Breast epithelium (tissue), 4 donors: ENCODE measurements around the gene TAOK1. TPM values are rescaled to one million over a fixed set of nuclear protein-coding genes. Genes with fewer than 3 reads are reported as not detected.

Experiments used
- DNase-seq, 2 donors: peaks; one replicate each; pipeline ENCODE4 v3.0.0-alpha.2; 2019; ENCODE audit warnings: low spot score in 2 of 2
- H3K27ac ChIP-seq, 2 donors: fragments of 200-600 bp; sonication (generic) in 1 of 2; one replicate each; pipeline ENCODE4 v1.5.1; 2016 to 2019; ENCODE audit warnings: mild to moderate bottlenecking in 1 of 2
- H3K27me3 ChIP-seq, 2 donors: fragments of 200-600 bp; sonication (generic) in 1 of 2; one replicate each; pipeline versions ENCODE4 v1.5.1 to v1.6.0; 2017 to 2019; ENCODE audit warnings: control low read depth in 1 of 2, mild to moderate bottlenecking in 1 of 2
- H3K36me3 ChIP-seq: fragments of 200-600 bp; one replicate; pipeline ENCODE4 v1.5.1; 2019
- H3K4me1 ChIP-seq, 2 donors: fragments of 200-600 bp; sonication (generic); one replicate each; pipeline ENCODE4 v1.5.1; 2016 to 2019; ENCODE audit warnings: control low read depth in 1 of 2
- H3K4me3 ChIP-seq, 3 donors: fragments of 200-600 bp; sonication (generic); 1 replicate in 2 of 3; 2 replicates in 1 of 3; pipeline ENCODE4 v1.5.1; 2016 to 2019; ENCODE audit warnings: mild to moderate bottlenecking in 3 of 3, moderate library complexity in 2 of 3
- H3K9me3 ChIP-seq, 2 donors: fragments of 200-600 bp; sonication (generic) in 1 of 2; one replicate each; pipeline ENCODE4 v1.5.1; 2016 to 2019; ENCODE audit warnings: control low read depth in 1 of 2
- POLR2A ChIP-seq: fragments of 450-650 bp; IDR thresholded peaks from one replicate; pipeline ENCODE4 v1.6.1; 2016; ENCODE audit warnings: antibody characterized with exemption, mild to moderate bottlenecking, moderate library complexity
- POLR2AphosphoS5 ChIP-seq, 3 donors: sonication (generic); formaldehyde crosslinking; IDR thresholded peaks; one replicate each; pipeline ENCODE4 v1.6.1; 2017; ENCODE audit warnings: antibody characterized with exemption in 3 of 3
- intact Hi-C: fragments of 100-400 bp; cut with DNase I; formaldehyde crosslinking; loops from one replicate; pipeline ENCODE4 v1.15.1; 2023; ENCODE audit warnings: low total_unique reads
- total RNA-seq, 3 donors: library from RNA; depleted of rRNA; stranded (reverse); fragments of >200 nt; gene quantifications; one replicate each; pipeline ENCODE4 v1.1.0, GENCODE V29; 2016
- TF ChIP-seq, protein P1 (sequence below), 3 donors: fragments of 450-650 bp; IDR thresholded peaks; one replicate each; pipeline ENCODE4 v1.5.1; 2016 to 2017; ENCODE audit warnings: antibody characterized with exemption in 3 of 3, mild to moderate bottlenecking in 3 of 3, moderate library complexity in 3 of 3

Gene TAOK1
- total RNA-seq, 3 donors from 2014 or later: 62.6 to 77.1 (median 67.8) TPM

- intact Hi-C loops: no loop called here
- H3K36me3 ChIP-seq: no peaks in the 10 kb centered on the region
- peaks cover 7 to 8% of the 10 kb centered on the region in 2 donors for H3K4me1 ChIP-seq
- peak in 1 of 2 donors; percentile 55 for DNase-seq
- no peaks in the 10 kb centered on the region for H3K27me3 ChIP-seq
- no peak for TF ChIP-seq POLR2A
- TF ChIP-seq, protein P1, sequence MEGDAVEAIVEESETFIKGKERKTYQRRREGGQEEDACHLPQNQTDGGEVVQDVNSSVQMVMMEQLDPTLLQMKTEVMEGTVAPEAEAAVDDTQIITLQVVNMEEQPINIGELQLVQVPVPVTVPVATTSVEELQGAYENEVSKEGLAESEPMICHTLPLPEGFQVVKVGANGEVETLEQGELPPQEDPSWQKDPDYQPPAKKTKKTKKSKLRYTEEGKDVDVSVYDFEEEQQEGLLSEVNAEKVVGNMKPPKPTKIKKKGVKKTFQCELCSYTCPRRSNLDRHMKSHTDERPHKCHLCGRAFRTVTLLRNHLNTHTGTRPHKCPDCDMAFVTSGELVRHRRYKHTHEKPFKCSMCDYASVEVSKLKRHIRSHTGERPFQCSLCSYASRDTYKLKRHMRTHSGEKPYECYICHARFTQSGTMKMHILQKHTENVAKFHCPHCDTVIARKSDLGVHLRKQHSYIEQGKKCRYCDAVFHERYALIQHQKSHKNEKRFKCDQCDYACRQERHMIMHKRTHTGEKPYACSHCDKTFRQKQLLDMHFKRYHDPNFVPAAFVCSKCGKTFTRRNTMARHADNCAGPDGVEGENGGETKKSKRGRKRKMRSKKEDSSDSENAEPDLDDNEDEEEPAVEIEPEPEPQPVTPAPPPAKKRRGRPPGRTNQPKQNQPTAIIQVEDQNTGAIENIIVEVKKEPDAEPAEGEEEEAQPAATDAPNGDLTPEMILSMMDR (IDR thresholded peaks at IDR 0.05): no peak
- TF ChIP-seq POLR2AphosphoS5 (IDR thresholded peaks at IDR 0.05): no peak
- H3K4me3 ChIP-seq: peak within 1 kb of the TSS; percentile 65 to 87 (median 74)
- no peaks in the 10 kb centered on the region for H3K9me3 ChIP-seq
- H3K27ac ChIP-seq: peak within 1 kb of the TSS; percentile 91
These were observed 176.5 kb downstream of the TAOK1 start, which contains the start of gene ABHD15 for GRCh38 chr17:29566473-29567303. Gene ABHD15 (minus strand): TSS chr17:29567037. CDS start chr17:29566966, 71 bp downstream.

DNA sequence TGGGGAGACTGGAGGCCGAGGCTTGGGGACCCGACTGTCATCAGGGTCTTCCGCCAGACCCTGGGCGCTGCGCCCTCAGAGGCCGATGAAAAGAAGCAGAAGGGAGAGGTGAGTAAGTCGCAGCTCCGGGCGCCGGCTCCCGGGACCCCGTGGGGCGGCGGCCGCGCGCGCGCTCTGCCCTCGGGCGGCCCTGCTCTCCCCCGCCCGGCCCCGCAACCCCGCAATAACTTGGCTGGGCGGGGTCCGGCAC is 177.1 kb downstream of the TAOK1 start:
- intact Hi-C loops: no loop called here
- DNase-seq: no peak
- Histone ChIP-seq H3K36me3 (no peaks in the 10 kb centered on the region), H3K4me1 (peaks cover 7 to 8% of the 10 kb centered on the region in 2 donors), H3K27ac (peak overlapping the region; percentile 91), H3K27me3 (no peaks in the 10 kb centered on the region), H3K4me3 (peak overlapping the region; percentile 65 to 87 (median 74)), H3K9me3 (no peaks in the 10 kb centered on the region)
- TF ChIP-seq POLR2AphosphoS5 (IDR thresholded peaks at IDR 0.05): no peak
- TF ChIP-seq, protein P1 (IDR thresholded peaks at IDR 0.05): no peak

DNA sequence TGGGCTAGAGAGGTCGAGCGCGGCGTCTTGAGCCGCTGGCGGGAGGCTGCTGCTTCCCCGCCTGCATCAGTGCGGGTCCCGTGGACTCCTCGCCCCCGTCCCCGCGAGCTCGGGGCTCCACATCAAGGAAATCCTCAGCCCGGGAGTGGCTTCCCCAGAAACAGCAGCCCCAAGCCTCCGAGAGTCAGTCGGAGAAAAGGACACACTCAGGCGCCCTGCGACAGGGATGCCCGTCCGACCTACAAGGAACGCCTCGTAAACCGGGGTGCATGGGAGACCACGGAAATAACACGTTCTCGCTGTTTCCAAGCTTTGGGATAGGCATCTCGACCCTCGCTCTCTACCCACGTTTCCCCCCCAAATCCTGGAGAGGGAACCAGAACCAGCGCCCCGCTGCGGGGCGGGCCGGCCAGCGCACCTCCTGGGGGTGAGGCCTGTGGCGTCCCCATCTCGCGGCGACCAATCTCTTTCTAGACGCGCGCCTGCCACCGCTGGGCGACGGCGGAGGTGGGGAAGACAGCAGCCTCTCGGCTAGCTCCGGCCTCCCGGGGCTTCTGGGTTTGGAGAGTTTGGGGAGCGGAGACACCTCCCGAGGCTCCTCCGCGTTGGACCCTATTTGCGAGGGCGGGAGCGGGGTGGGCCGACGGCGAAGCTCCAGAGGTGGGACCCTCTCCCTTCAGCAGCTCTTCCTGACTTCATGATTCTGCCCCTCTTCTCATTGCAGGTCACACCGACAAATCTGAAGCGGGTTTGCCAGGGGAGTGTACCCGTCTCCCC is 177.6 kb downstream of the TAOK1 start:
- intact Hi-C loops: no loop called here
- peak overlapping the region; percentile 65 to 87 (median 74) for H3K4me3 ChIP-seq
- peaks cover 8 to 11% of the 10 kb centered on the region in 2 donors for H3K4me1 ChIP-seq
- no peaks in the 10 kb centered on the region for H3K36me3 ChIP-seq
- TF ChIP-seq POLR2AphosphoS5 (IDR thresholded peaks at IDR 0.05) (no peak), POLR2A (no peak)
- TF ChIP-seq, protein P1 (IDR thresholded peaks at IDR 0.05): peak in 1 of 3 donors; percentile 32
- no peaks in the 10 kb centered on the region for H3K27me3 ChIP-seq
- peak in 1 of 2 donors; percentile 56 for DNase-seq
- no peaks in the 10 kb centered on the region for H3K9me3 ChIP-seq
- peak overlapping the region; percentile 91 for H3K27ac ChIP-seq

DNA sequence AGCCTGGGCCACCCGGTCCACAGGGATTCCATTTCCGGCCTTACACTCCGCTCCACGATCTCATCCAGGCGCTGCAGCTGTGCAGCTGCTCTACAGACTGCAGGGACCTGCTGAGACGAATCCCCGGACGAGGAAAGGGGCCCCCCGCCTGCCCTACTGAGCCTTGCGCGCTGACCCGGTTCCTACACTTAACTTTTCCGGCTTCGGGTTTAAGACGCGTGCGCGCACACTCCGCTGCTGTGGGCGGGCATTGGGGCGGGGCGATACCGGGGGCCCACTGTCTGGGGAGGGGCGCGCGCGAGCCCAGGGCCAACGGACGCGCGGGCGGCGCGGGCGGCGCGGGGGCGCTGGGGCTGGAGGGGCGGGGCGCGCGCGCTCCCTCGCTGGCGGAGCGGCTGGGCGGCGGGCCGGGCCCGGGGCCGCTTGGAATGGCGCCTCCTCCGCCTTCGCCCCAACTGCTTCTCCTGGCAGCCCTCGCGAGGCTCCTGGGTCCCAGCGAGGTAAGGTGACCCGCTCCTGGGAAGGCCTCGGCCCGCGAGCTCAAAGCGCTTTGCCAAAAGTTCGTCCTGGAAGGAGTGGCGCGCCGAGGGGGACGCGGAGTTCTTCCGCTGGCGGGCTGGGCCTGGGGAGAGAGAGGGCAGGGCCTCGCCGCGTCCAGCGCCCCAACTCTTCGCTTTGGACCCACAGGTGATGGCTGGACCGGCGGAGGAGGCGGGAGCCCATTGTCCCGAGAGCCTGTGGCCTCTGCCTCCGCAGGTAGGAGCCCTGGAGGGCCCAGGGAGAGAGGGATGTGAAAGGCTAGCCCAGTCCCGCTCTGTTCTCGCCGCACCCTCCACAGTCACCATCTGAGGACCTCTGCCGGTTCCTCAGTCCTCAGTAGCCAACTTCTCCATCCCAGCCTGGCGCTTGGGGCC is 178.4 kb downstream of the TAOK1 start, which contains the start of gene TP53I13:
TP53I13 (plus strand) TSS at position 371 of the 914 bp plus-strand sequence; CDS start at position 429, 58 bp downstream.
- Histone ChIP-seq H3K4me1 (peaks cover 8 to 11% of the 10 kb centered on the region in 2 donors), H3K9me3 (no peaks in the 10 kb centered on the region), H3K27ac (peak within 1 kb of the TSS; percentile 91), H3K36me3 (no peaks in the 10 kb centered on the region), H3K27me3 (no peaks in the 10 kb centered on the region), H3K4me3 (peak within 1 kb of the TSS; percentile 65 to 87 (median 74))
- peak; percentile 64 to 76 for DNase-seq
- intact Hi-C loops: no loop called here
- TF ChIP-seq POLR2A (peak; percentile 21), POLR2AphosphoS5 (IDR thresholded peaks at IDR 0.05) (peak; percentile 39 to 50 (median 47))
- TF ChIP-seq, protein P1 (IDR thresholded peaks at IDR 0.05): no peak
